NOMO-1 treated with DMSO at 0.1 percent for 48 hours (cell line): ENCODE results near the gene SDR9C7.
"Not testable (repeated sequence)": the region's sequence is repeated elsewhere in the genome, so short reads cannot be mapped to it uniquely, and the experiment has no call there.

Source experiments
- DNase-seq: peaks from one replicate; lab custom pipeline; 2025; ENCODE audit not compliant: unreplicated experiment; lab: John Stamatoyannopoulos, UW

The SDR9C7 gene

DNA sequence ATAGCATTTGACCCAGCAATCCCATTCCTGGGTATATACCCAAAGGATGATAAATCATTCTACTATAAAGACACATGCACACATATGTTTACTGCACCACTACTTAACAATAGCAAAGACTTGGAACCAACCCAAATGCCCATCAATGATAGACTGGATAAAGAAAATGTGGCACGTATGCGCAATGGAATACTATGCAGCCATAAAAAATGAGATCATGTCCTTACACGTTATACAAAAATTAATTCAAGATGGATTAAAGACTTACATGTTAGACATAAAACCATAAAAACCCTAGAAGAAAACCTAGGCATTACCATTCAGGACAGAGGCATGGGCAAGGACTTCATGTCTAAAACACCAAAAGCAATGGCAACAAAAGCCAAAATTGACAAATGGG lies 16.1 kb downstream of the SDR9C7 start:
- DNase-seq, result not testable (repeated sequence)

DNA sequence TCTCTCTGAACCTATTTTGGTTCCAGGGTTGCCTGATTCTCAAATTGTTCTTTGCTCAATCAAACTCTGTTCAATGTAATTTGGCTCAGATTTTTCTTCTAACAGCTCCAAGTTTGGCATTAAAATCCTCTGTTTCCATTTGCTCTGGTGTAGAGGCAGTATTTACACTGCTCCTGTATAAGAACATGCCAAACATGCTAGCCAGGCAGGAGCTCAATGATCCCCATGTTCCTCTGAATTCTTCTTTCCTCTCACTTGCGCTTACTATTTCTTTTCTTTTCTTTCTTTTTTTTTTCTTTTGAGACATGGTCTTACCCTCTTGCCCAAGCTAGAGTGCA lies 17.2 kb downstream of the SDR9C7 start:
- DNase-seq, result no peak

DNA sequence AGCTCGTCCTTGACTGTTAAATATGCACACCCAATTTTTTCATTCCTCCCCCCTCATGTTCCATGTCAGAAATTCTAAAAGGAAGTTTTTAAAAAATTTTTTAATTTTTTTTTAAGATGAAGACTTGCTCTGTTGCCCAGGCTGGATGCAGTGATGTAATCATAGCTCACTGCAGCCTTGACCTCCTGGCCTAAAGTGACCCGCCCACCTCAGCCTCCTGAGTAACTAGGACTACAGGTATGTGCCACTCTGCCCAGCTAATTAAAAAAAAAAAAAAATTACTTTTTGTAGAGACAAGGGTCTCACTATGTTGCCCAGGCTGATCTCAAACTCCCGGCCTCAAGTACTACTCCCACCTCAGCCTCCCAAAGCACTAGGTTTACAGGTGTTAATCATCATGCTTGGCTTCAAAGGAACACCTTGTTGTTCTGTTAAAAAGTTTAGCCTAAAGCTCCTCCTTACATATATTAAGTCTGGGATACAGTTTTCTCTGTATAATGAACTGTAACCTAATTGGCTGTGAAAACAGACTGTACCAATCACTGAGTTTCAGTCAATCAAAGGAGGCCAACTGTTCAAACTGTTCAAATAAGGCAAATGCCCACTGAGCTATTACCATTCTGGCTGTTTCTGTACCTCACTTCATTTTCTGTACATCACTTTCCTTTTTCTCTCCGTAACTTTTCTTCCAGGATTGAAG lies 17.8 kb downstream of the SDR9C7 start:
- no peak for DNase-seq

DNA sequence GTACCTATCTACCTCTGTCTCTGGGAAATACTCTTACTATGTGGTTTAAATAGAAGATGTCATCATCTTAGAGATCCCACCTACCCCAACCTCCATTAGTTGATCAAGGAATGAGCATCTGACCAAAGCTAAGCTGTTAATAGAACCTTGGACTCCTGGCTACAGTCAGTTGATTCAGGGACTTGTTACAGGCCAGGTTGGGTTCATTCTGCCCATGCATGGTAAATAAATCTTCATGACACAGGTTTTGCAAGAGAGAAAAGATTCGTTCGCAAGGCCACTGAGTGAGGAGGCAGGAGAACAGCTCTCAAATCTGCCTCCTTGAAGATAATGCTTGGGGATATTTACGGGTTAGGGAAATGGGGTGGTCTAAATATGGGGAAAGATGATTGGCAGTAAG lies 19.5 kb downstream of the SDR9C7 start:
- no peak for DNase-seq

DNA sequence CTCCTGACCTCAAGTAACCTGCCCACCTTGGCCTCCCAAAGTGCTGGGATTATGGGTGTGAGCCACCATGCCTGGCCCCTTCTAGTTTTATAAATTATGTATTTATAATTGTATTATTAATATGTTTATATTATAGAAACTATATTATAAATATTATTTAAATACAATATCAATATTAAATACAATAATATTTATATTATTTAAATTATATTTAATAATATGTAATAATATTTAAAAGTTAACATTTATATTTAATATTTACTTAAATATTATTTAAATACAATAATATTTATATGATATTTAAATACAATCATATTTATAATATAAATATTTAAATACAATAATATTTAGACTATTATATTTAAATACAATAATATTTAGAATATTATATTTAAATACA lies 20.0 kb downstream of the SDR9C7 start:
- no peak for DNase-seq

DNA sequence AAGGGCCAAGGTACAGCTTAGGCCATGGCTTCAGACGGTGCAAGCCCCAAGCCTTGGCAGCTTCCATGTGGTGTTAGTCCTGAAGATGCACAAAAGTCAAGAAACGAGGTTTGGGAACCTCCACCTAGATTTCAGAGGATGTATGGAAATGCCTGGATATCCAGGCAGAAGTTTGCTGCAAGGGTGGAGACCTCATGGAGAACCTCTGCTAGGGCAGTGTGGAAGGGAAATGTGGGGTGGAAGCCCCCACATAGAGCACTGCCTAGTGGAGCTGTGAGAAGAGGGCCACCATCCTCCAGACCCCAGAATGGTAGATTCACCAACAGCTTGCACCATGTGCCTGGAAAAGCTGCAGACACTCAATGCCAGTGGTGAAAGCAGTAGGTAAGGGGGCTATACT lies 24.8 kb downstream of the SDR9C7 start:
- DNase-seq, result not testable (repeated sequence)

DNA sequence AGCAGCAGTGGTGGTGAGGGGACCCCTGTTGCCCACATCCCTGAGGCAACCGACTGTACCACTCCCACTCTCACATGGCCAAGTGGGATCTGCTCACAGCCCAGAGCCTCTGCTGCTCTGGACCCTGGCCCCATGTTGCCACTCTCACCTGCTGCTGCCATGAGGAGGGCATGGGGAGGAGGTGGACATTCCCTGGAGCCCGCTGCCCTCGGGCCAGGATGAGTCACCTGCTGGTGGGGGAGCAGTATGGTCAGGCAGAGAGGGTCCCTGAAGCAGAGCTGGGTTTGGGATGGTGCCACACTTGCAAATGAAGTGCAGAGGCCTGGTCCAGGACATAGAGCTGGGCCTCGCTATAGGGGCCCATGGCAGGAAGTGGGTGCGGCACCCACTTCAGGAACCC lies 26.1 kb downstream of the SDR9C7 start:
- DNase-seq, result no peak

DNA sequence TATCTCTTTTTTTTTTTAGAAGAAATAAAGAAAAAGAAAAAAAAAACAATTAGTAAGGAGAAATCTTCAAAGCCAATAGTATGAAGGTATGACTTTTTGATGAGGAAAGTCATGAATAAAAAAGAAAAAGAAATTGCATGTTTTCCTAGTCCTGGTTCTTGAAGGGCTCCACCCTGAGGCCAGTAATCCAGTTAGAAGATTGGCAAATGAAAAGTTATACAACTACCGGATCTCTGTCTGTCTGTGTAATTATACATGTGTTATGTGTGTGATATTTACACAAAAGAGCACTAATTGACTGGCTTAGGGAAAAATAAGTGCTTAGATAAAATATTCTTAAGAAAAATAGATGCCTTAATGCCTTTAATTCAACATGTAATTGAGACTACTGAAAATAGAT lies 28.4 kb downstream of the SDR9C7 start:
- DNase-seq, result no peak

DNA sequence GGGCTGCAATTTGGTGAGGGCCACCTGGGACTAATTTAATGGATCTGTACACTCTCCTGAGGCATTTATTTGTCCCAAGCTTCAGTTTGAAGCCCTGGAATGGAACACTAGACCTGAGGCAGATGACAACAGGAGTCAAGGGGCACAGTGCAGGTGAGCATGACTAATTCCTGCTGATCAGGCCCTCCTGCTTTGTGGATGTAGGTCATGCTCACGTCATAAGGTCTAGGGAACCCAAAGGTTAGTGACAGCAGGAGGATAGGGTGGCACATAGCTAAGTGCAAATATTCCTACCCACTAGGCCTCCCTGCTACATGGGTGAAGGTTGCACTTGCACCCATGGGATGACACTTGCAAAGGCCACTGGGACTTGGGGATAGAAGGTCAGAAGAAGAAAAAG lies 30.8 kb downstream of the SDR9C7 start:
- DNase-seq, result no peak

DNA sequence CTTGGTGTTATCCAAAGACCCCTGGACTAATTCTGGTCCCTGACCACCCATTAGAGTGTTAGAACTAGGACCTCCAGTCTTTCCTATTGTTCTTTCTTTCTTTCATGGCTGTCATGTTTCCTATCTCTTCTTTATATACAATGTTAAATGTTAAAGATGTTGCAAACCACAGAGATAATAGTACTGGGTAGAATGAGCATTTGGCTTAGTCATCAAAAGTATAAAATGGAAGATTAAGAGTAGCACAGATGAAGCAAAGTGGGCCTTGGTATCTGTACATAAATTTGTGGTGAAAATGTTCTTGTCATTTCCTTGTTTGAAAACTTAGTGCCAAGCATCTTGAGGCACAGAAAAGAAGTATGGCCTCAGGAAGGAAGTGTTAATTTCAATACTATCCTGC lies 32.9 kb downstream of the SDR9C7 start:
- not testable (repeated sequence) for DNase-seq

DNA sequence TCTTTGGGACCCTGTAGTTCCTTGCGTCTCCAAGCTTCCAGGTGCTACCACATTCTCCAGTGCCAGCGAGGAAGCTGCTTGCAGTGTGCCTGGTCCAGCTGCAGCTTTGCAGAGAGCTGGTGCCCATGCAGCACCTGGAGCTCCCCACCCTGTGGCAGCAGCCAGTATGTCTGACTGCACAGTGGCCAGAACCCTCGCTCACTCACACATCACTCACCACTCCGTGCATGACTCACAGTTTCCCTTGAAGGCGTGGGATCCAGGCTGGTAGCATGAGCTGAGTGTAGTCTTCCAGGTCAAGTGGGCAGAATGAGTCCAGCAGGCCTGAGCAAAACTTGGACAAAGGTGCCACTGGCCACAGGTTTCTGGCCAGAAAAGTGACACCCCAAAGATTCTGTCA lies 33.6 kb downstream of the SDR9C7 start:
- DNase-seq, result no peak

DNA sequence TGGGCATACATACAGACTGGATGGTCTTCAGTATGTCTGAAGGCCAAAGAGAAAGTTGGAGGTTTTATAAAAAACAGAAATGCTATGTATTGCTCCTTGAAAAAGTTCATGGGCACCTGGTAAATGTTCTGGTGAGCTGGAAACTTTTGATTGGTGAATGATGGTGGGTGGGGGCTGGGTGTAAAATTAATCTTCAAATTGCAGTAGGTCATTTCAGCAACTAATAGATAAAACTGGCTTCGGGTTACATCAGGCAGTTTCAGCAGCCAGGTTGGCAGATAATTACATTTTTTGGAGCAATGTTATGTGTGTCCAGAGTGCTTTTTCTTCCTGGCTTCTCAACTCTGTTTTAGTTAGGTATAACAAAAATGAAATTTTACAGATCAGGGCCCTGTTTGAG lies 35.3 kb downstream of the SDR9C7 start:
- no peak for DNase-seq

DNA sequence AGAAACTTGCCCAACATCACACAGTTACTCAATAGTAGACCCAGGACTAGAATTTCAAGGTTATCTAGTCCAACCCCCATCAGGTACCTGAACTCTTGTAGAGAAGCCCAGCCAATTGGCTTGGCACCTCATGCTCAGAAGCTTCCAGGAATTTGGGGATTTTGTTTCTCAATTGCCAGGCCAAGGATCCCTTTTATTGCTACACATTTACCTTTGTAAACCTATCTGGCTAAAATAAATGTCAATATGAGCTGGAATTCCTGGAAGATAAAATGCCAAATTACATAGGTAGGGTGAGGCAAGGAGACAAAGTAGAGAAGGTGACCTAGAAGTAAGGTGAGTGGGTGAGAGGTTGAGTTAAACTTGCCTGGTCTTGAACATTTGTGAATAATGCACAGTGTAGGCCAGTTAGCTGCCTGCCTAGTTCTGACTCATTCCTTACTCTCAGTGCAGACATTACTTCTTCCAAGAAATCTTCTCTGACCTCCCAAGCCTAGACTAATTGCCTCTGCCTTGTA lies 36.3 kb downstream of the SDR9C7 start:
- no peak for DNase-seq

DNA sequence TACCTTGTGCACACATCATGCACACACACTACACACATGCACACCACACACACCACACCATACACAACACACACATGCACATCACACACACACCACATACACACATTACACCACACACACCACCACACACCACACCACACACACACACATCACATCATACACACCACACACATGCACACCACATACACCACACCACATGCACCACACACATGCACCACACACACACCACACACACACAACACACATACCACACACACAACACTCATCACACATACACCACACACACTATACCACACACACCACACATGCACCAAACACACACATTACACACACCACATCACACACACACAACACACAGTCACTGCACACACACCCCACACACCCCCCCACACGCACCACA lies 38.1 kb downstream of the SDR9C7 start:
- DNase-seq, result no peak

DNA sequence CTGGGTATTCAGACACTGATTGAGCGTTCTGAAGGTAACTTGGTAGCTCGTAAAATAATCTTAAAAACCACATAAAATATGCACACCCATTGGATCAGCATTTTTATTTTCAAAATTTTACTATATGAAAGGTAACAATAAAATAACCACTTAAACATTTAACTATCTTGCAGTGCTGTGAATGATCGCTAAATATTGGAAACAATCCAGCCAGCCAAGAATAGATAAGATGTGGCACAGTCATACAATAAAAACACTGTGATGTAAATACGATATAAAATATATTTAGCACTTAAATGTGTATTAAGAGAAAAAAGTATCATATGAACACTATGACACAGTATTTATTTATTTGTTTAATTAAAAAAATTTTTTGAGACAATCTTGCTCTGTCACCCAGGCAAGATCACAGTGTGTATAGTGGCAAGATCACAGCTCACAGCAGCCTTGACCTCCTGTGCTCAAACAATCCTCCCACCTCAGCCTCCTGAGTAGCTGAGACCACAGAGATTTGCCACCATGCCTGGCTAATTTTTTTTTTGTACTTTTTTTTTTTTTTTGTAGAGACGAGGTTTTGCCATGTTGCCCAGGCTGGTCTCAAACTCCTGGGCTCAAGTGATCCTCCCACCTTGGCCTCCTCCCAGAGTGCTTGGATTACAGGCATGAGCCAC lies 39.4 kb downstream of the SDR9C7 start:
- DNase-seq, result no peak

DNA sequence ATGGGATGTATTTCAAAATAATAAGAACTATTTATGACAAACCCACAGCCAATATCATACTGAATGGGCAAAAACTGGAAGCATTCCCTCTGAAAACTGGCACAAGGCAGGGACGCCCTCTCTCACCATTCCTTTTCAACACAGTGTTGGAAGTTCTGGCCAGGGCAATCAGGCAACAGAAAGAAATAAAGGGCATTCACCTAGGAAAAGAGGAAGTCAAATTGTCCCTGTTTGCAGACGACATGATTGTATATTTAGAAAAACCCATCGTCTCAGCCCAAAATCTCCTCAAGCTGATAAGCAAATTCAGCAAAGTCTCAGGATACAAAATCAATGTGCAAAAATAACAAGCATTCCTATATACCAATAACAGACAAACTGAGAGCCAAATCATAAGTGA lies 42.3 kb downstream of the SDR9C7 start:
- not testable (repeated sequence) for DNase-seq

DNA sequence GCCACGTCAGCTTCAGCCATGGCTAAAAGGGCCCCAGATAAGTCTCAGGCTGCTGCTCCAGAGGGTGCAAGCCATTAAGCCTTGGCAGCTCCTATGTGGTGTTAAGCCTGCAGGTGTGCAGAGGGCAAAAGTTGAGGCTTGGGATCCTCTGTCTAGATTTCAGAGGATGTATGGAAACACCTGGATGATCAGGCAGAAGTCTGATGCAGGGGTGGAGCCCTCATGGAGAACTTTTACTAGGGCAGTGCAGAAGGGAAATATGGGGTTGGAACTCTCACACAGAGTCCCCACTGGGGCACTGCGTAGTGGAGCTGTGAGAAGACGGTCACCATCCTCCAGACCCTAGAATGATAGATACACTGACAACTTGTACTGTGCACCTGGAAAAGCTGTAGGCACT lies 47.9 kb downstream of the SDR9C7 start:
- no peak for DNase-seq

DNA sequence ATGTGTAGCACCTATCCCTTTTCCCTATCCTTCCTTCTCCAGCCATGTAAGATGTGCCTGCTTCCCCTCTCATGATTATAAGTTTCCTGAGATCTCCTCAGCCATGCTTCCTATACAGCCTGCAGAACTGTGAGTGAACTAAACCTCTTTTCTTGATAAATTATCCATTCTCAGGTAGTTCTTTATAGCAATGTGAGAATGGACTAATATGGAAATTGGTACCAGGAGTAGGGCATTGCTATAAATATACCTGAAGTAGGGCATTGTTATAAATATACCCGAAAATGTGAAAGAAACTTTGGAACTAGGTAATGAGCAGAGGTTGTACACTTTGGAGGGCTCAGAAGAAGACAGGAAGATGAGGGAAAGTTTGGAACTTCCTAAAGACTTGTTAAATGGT lies 48.9 kb downstream of the SDR9C7 start:
- DNase-seq, result no peak

DNA sequence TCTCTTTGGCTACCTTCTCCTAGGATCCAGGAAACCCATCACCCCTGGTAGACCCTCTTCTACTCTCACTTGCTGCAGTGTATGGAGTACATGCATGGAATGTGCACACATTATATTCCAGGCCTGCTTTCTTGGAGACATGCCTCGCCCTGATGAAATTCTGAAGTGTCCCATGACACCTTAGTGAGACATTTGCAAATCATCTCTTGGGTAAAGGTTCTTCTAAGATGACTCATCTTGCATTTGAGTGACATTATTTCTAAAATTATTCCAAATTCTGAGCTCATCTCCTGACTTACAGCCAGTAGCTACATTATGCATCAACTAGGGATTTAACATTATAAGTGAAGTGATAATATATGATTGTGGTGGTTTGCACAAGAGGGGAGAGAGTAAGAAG lies 49.8 kb downstream of the SDR9C7 start:
- DNase-seq, result no peak

DNA sequence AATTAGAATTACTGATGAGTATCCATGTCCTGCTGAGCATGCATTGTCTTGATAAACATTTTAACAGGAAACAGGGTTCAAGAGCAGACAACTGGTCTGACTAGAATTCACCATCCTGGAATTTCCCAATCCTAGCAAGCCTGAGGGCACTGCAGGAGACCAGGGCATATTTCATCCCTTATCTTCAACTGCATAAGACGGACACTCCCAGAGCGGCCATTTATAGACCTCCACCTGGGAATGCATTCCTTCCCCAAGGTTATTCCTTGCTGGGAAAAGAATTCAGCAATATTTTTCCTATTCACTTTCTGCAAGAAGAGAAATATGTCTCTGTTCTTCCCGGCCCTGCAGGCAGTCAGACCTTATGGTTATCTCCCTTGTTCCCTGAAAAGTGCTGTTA lies 51.8 kb downstream of the SDR9C7 start:
- DNase-seq, result not testable (repeated sequence)

DNA sequence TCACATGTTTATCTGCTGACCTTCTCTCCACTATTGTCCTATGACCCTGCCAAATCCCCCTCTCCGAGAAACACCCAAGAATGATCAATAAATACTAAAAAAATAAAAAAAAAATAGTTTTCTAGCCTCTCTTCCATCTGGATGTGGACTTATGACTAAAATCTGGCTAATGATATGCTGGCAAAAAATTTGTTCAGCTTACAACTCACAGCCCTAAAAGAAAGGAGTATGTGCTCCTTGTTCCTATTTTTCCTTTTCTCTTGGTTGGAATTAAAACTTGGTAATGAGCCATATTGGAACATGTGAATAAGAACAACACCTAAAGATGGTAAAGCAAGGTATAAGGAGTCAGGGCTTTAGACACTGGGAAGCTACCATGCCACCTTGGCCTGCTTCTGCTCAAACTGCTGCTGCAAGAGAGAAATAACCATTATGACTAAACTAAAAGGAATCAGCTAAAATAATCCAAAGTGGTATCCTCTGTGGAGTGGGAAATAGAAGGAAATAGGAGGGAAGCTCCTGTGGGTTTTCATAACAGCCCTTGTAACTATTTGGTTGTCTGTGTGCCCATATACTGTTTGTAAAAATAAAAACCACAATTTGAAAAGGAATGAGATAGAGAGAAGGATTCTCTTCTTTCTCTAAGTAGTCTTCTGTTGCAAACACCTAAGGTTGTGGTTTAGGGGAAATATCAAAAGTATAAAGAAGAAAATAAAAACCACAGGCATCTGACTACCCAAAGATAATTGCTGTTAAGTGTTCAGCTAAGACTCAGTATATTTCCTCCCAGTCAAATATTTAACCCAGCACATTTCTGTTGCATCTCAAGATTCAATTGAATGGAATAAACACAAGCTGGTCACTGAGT lies 53.8 kb downstream of the SDR9C7 start:
- DNase-seq, result no peak
